K562 (cell line): Measurements from ENCODE around the gene SMAD3. TPM values are rescaled to one million over a fixed set of nuclear protein-coding genes. Genes with fewer than 3 reads are reported as not detected.

ENCODE experiments used
- CHD7 ChIP-seq: fragments of 200-600 bp; sonication (generic); IDR thresholded peaks from one replicate; pipeline ENCODE4 v1.6.1; 2012; ENCODE audit warnings: mild to moderate bottlenecking, low read depth, low read length, inconsistent platforms
- EZH2 ChIP-seq: IDR thresholded peaks from 2 replicates; pipeline ENCODE4 v1.6.1; 2012; ENCODE audit warnings: low read depth, mild to moderate bottlenecking, inconsistent platforms, low read length, borderline replicate concordance
- FOXP4 ChIP-seq: sonication (generic); formaldehyde crosslinking; IDR thresholded peaks from 2 replicates; pipeline ENCODE4 v1.8.0; 2022; ENCODE audit warnings: mild to moderate bottlenecking, missing genetic modification reagents, borderline replicate concordance
- LARP7 ChIP-seq: fragments of 450-650 bp; IDR thresholded peaks from 2 replicates; pipeline ENCODE4 v1.6.1; 2016
- MCM5 ChIP-seq: fragments of 450-650 bp; IDR thresholded peaks from 2 replicates; pipeline ENCODE4 v1.6.1; 2016; ENCODE audit warnings: low read depth
- PHF20 ChIP-seq: fragments of 450-650 bp; IDR thresholded peaks from 2 replicates; pipeline ENCODE4 v1.6.1; 2018; ENCODE audit not compliant: partially characterized antibody
- SPI1 ChIP-seq: IDR thresholded peaks from 2 replicates; pipeline ENCODE4 v1.6.1; 2011; ENCODE audit warnings: low read depth, low read length, control low read depth, borderline replicate concordance
- TRIM24 ChIP-seq, 2 experiments: fragments of 450-650 bp; IDR thresholded peaks; 2 replicates each; pipeline ENCODE4 v1.6.1; 2016
- ZNF175 ChIP-seq: fragments of 200-800 bp; sonication (Bioruptor generic); IDR thresholded peaks from 2 replicates; pipeline ENCODE4 v1.6.1; 2016; ENCODE audit warnings: low read depth, mild to moderate bottlenecking, missing genetic modification characterization, missing compliant biosample characterization
- ZNF780A ChIP-seq: fragments of 250-450 bp; sonication (Bioruptor Pico); IDR thresholded peaks from 2 replicates; pipeline ENCODE4 v1.5.0; 2021; ENCODE audit warnings: mild to moderate bottlenecking
- polyA plus RNA-seq, 8 experiments: library from polyadenylated mRNA; depleted of rRNA in 4 of 8; stranded (reverse) in 5 of 8; unstranded in 3 of 8; fragments of >200 nt; fragmentation: Nextera tagmentation in 2 of 8; fragmentation: Illumina TruSeq in 1 of 8; extraction: Ambion mirVana in 2 of 8; extraction: Trizol in 1 of 8; gene quantifications; 2 replicates each; pipeline versions ENCODE4 v1.2.1 to v1.2.3, GENCODE V29; 2011 to 2014; ENCODE audit warnings: inconsistent platforms in 1 of 8, missing spikeins in 1 of 8
- total RNA-seq, 7 experiments: library from RNA; depleted of rRNA in 6 of 7; stranded (reverse); fragments of >200 nt in 6 of 7; fragmentation: Illumina TruSeq in 2 of 7; extraction: Trizol in 2 of 7; gene quantifications; 2 replicates each; pipeline versions ENCODE4 v1.2.1 to v1.2.3, GENCODE V29; 2011 to 2021; ENCODE audit warnings: low replicate concordance in 1 of 7

The SMAD3 gene
- total and polyA plus RNA-seq, 9 of the 15 experiments (the other 6 are each of a cell fraction or from before 2014, with no cell fraction given) = 4.3 to 39.2 (median 11.1) TPM

GRCh38 chr15:67076147-67076843 lies 10.9 kb downstream of the SMAD3 start (continued):
- TF ChIP-seq CHD7 (no peak), LARP7 (no peak), TRIM24 (IDR thresholded peaks at IDR 0.05) (peak; percentile 36 to 78; a peak in 3 of 4 replicates), ZNF780A (CRISPR knock-in tag) (no peak), EZH2 (no peak), MCM5 (no peak), ZNF175 (CRISPR knock-in tag) (peak; percentile 71; the same call in 1 of the 2 replicates), SPI1 (peak; percentile 96), FOXP4 (CRISPR knock-in tag) (no peak; the same call in 1 of the 2 replicates), PHF20 (no peak)
